GM23338 (cell line): ENCODE data around the gene USP31. TPM values are rescaled to one million over a fixed set of nuclear protein-coding genes. Genes with fewer than 3 reads are reported as not detected.

Experiments
- ATAC-seq: fragments of 200-7000 bp; cut with Tn5 transposase; 3 replicates; pipeline ENCODE4 v1.9.1; 2020
- DNase-seq: peaks from one replicate; pipeline ENCODE4 v3.0.0-alpha.2; 2015; ENCODE audit warnings: low spot score
- H2AFZ ChIP-seq: fragments of 200-600 bp; sonication (generic); 2 replicates; pipeline ENCODE4 v1.8.0; 2016; ENCODE audit warnings: antibody characterized with exemption, mild to moderate bottlenecking, moderate library complexity
- H3F3A ChIP-seq: fragments of 200-600 bp; sonication (generic); replicated peaks from 2 replicates; pipeline ENCODE4 v1.8.0; 2017; ENCODE audit warnings: antibody characterized with exemption, mixed run types, low read depth
- H3K27ac ChIP-seq: fragments of 200-600 bp; sonication (generic); 2 replicates; pipeline ENCODE4 v1.6.1; 2016; ENCODE audit warnings: low read depth
- H3K27me3 ChIP-seq: fragments of 200-600 bp; sonication (generic); 2 replicates; pipeline ENCODE4 v1.8.0; 2016; ENCODE audit warnings: mild to moderate bottlenecking, mixed run types, moderate library complexity; ENCODE audit not compliant: insufficient read depth
- H3K36me3 ChIP-seq: fragments of 200-600 bp; sonication (generic); 2 replicates; pipeline ENCODE4 v1.8.0; 2016; ENCODE audit warnings: mild to moderate bottlenecking; ENCODE audit not compliant: insufficient read depth
- H3K4me1 ChIP-seq: fragments of 200-600 bp; sonication (generic); 2 replicates; pipeline ENCODE4 v1.8.0; 2016; ENCODE audit warnings: mild to moderate bottlenecking, moderate library complexity; ENCODE audit not compliant: insufficient read depth
- H3K4me2 ChIP-seq: fragments of 200-600 bp; sonication (generic); 2 replicates; pipeline ENCODE4 v1.7.1; 2017; ENCODE audit warnings: mixed run types
- H3K4me3 ChIP-seq: fragments of 200-600 bp; sonication (generic); 2 replicates; pipeline ENCODE4 v1.6.1; 2016; ENCODE audit warnings: mixed run types
- H3K79me2 ChIP-seq: fragments of 200-600 bp; sonication (generic); replicated peaks from 2 replicates; pipeline ENCODE4 v1.8.0; 2017; ENCODE audit warnings: mild to moderate bottlenecking; ENCODE audit not compliant: insufficient read depth
- H3K9me2 ChIP-seq: fragments of 200-600 bp; sonication (generic); 2 replicates; pipeline ENCODE4 v1.8.0; 2017; ENCODE audit not compliant: insufficient read depth
- H4K20me1 ChIP-seq: fragments of 200-600 bp; sonication (generic); replicated peaks from 2 replicates; pipeline ENCODE4 v1.8.0; 2017; ENCODE audit warnings: mild to moderate bottlenecking; ENCODE audit not compliant: insufficient read depth
- H3K27ac Mint-ChIP-seq: 2 replicates; pipeline ENCODE4 v1.8.0; 2020; ENCODE audit warnings: inconsistent platforms, mild to moderate bottlenecking, moderate library complexity, mixed read lengths
- H3K27me3 Mint-ChIP-seq: 3 replicates; pipeline ENCODE4 v1.8.0; 2022; ENCODE audit warnings: low read depth, mild to moderate bottlenecking, moderate library complexity, mixed read lengths, inconsistent platforms; ENCODE audit not compliant: insufficient read depth, poor library complexity
- H3K36me3 Mint-ChIP-seq: 3 replicates; pipeline ENCODE4 v1.8.0; 2021; ENCODE audit warnings: low read depth, mild to moderate bottlenecking, inconsistent platforms, moderate library complexity, mixed read lengths
- H3K4me1 Mint-ChIP-seq: 3 replicates; pipeline ENCODE4 v1.8.0; 2020; ENCODE audit warnings: mild to moderate bottlenecking, inconsistent platforms, mixed read lengths
- H3K4me3 Mint-ChIP-seq: 3 replicates; pipeline ENCODE4 v1.8.0; 2021; ENCODE audit warnings: moderate library complexity, mild to moderate bottlenecking, inconsistent platforms, mixed read lengths
- H3K9me3 Mint-ChIP-seq: 3 replicates; pipeline ENCODE4 v1.8.0; 2020; ENCODE audit warnings: moderate library complexity, mild to moderate bottlenecking, inconsistent platforms, mixed read lengths
- CREB1 ChIP-seq: fragments of 250-450 bp; sonication (Bioruptor Pico); IDR thresholded peaks from 2 replicates; pipeline ENCODE4 v1.5.0; 2020; ENCODE audit warnings: low read depth, mild to moderate bottlenecking, moderate library complexity
- CTCF ChIP-seq, 2 experiments: fragments of 200-600 bp in 1 of 2; sonication (generic) in 1 of 2; conservative IDR thresholded peaks; 2 replicates each; pipeline versions ENCODE4 v1.5.1 to v1.6.1; 2016 to 2017; ENCODE audit warnings: antibody characterized with exemption in 2 of 2, low read depth in 2 of 2, mild to moderate bottlenecking in 2 of 2, moderate library complexity in 1 of 2
- ETS1 ChIP-seq: IDR thresholded peaks from 2 replicates; pipeline ENCODE4 v1.6.1; 2016; ENCODE audit warnings: antibody characterized with exemption
- EZH2 ChIP-seq: fragments of 200-600 bp; sonication (generic); IDR thresholded peaks from one replicate; pipeline ENCODE4 v1.8.0; 2017; ENCODE audit warnings: antibody characterized with exemption, mild to moderate bottlenecking, low read depth; ENCODE audit not compliant: unreplicated experiment
- EZH2phosphoT487 ChIP-seq: fragments of 200-600 bp; sonication (generic); IDR thresholded peaks from one replicate; pipeline ENCODE4 v1.8.1; 2018; ENCODE audit warnings: antibody characterized with exemption; ENCODE audit not compliant: unreplicated experiment
- NANOG ChIP-seq: IDR thresholded peaks from 2 replicates; pipeline ENCODE4 v1.6.1; 2016; ENCODE audit warnings: antibody characterized with exemption, borderline replicate concordance
- POLR2AphosphoS5 ChIP-seq: IDR thresholded peaks from 2 replicates; pipeline ENCODE4 v1.6.1; 2016; ENCODE audit warnings: antibody characterized with exemption, low read depth
- polyA plus RNA-seq: library from polyadenylated mRNA; unstranded; fragments of >200 nt; fragmentation: Nextera tagmentation; extraction: Ambion mirVana; gene quantifications from 2 replicates; pipeline ENCODE4 v1.2.1, GENCODE V29; 2016
- total RNA-seq: library from RNA; depleted of rRNA; stranded (reverse); fragments of >200 nt; shearing (Covaris generic); gene quantifications from 2 replicates; pipeline ENCODE4 v1.2.3, GENCODE V29; 2014

USP31 gene
- total and polyA plus RNA-seq, 2 experiments from 2014 or later, result 4.3 to 17.9 TPM

- no peak overlapping the region for H3K4me3 Mint-ChIP-seq
- no peak overlapping the region for H3K4me3 ChIP-seq
- no peak overlapping the region for H2AFZ ChIP-seq
- ATAC-seq (no peak), DNase-seq (no peak)
- H3K27me3 Mint-ChIP-seq, result no peaks in the 10 kb centered on the region
- H3K27ac Mint-ChIP-seq, result no peak overlapping the region
- no peaks in the 10 kb centered on the region for H3K9me3 Mint-ChIP-seq
- TF ChIP-seq CTCF (conservative IDR thresholded peaks at IDR 0.05; ENCODE audit: low read depth in 2 of 2) (no peak), CREB1 (CRISPR knock-in tag) (no peak)
- H3K27ac ChIP-seq, result no peak overlapping the region
- H3K36me3 ChIP-seq, result no peaks in the 10 kb centered on the region
- H3K36me3 Mint-ChIP-seq, result no peaks in the 10 kb centered on the region
- no peaks in the 10 kb centered on the region for H3K9me2 ChIP-seq
- no peaks in the 10 kb centered on the region for H3K79me2 ChIP-seq
- H3K27me3 ChIP-seq, result no peaks in the 10 kb centered on the region
- no peak overlapping the region for H3K4me2 ChIP-seq
- peaks cover 4% of the 10 kb centered on the region for H3K4me1 ChIP-seq
- H3F3A ChIP-seq, result no peaks in the 10 kb centered on the region
- H3K4me1 Mint-ChIP-seq, result peaks cover 25% of the 10 kb centered on the region
- no peaks in the 10 kb centered on the region; the same call in 1 of the 2 replicates for H4K20me1 ChIP-seq
These were observed 87.6 kb downstream of the USP31 start for GRCh38 chr16:23061669-23062068.

- Mint-ChIP-seq H3K27ac (no peak overlapping the region; the same call in 1 of the 2 replicates), H3K27me3 (no peaks in the 10 kb centered on the region), H3K4me1 (peaks cover 25% of the 10 kb centered on the region), H3K36me3 (no peaks in the 10 kb centered on the region), H3K4me3 (no peak overlapping the region), H3K9me3 (no peaks in the 10 kb centered on the region)
- TF ChIP-seq EZH2phosphoT487, result no peak
- TF ChIP-seq CTCF (conservative IDR thresholded peaks at IDR 0.05; ENCODE audit: low read depth in 2 of 2), result peak; percentile 83 to 90
- no peaks in the 10 kb centered on the region for H3K79me2 ChIP-seq
- DNase-seq (peak; percentile 87), ATAC-seq (peak; percentile 88)
- no peak overlapping the region for H2AFZ ChIP-seq
- no peaks in the 10 kb centered on the region for H3F3A ChIP-seq
- H4K20me1 ChIP-seq, result no peaks in the 10 kb centered on the region
- peaks cover 4% of the 10 kb centered on the region for H3K4me1 ChIP-seq
- no peaks in the 10 kb centered on the region for H3K9me2 ChIP-seq
- H3K4me3 ChIP-seq, result no peak overlapping the region
- no peaks in the 10 kb centered on the region for H3K27me3 ChIP-seq
- H3K36me3 ChIP-seq, result no peaks in the 10 kb centered on the region
- no peak overlapping the region for H3K4me2 ChIP-seq
- no peak overlapping the region for H3K27ac ChIP-seq
These were observed 88.6 kb downstream of the USP31 start for GRCh38 chr16:23060458-23061320.

GRCh38 chr16:23059433-23059832, 89.8 kb downstream of the USP31 start:
- H3K4me1 ChIP-seq, result peaks cover 4% of the 10 kb centered on the region
- H3K27me3 ChIP-seq, result no peaks in the 10 kb centered on the region
- no peaks in the 10 kb centered on the region for H3K9me2 ChIP-seq
- Mint-ChIP-seq H3K4me1 (peaks cover 30% of the 10 kb centered on the region), H3K27ac (no peak overlapping the region), H3K4me3 (no peak overlapping the region), H3K36me3 (no peaks in the 10 kb centered on the region), H3K27me3 (no peaks in the 10 kb centered on the region), H3K9me3 (no peaks in the 10 kb centered on the region)
- H2AFZ ChIP-seq, result no peak overlapping the region
- no peaks in the 10 kb centered on the region for H3K79me2 ChIP-seq
- no peaks in the 10 kb centered on the region for H3F3A ChIP-seq
- no peak overlapping the region for H3K27ac ChIP-seq
- H3K36me3 ChIP-seq, result no peaks in the 10 kb centered on the region
- no peaks in the 10 kb centered on the region for H4K20me1 ChIP-seq
- DNase-seq, result peak; percentile 34
- no peak overlapping the region for H3K4me3 ChIP-seq
- peak; percentile 61 for ATAC-seq
- no peak overlapping the region for H3K4me2 ChIP-seq
- TF ChIP-seq NANOG, result no peak
- no peak for TF ChIP-seq POLR2AphosphoS5
- no peak for TF ChIP-seq ETS1
- TF ChIP-seq EZH2phosphoT487, result no peak
- TF ChIP-seq EZH2, result no peak
